ENCODE measurements around the gene SIRT3. TPM values are rescaled to one million over a fixed set of nuclear protein-coding genes. Genes with fewer than 3 reads are reported as not detected.
A peak's percentile ranks its signal among the peaks of the same experiment; 100 is the strongest.
"Not testable (repeated sequence)": the region's sequence is repeated elsewhere in the genome, so short reads cannot be mapped to it uniquely, and the experiment has no call there.

SIRT3 gene
- total RNA-seq, 1 experiment from 2014 or later = 37.5 TPM

- CTCF ChIA-PET; H3K27me3 ChIP-seq (ENCODE audit: control insufficient read depth, insufficient read depth, low read length); POLR2A ChIA-PET; H3K4me3 ChIP-seq (ENCODE audit: low read depth in 2 of 2, low read length in 2 of 2); H3K4me1 ChIP-seq (ENCODE audit: control insufficient read depth, insufficient read depth, low read length); BruUV-seq (replicated peaks); DNase-seq (ENCODE audit: low read depth, low spot score); H3K36me3 ChIP-seq (ENCODE audit: control insufficient read depth, insufficient read depth, low read length); H3K27ac ChIP-seq (ENCODE audit: low read length); in situ Hi-C loops (cut with HindIII; ENCODE audit: low pct_unique_long_range_greater_than_20kb, low sequenced_read_pairs); ATAC-seq; H3K9me3 ChIP-seq (ENCODE audit: control insufficient read depth, insufficient read depth, low read depth, low read length); intact Hi-C loops (cut with micrococcal nuclease; ENCODE audit: unreplicated experiment): not testable (repeated sequence)
Observed at GRCh38 chr11:192674-193128, 43.4 kb downstream of the SIRT3 start, which contains the start of gene SCGB1C1. Gene SCGB1C1 (plus strand): TSS chr11:193078. CDS start chr11:193100, 22 bp downstream.

DNA sequence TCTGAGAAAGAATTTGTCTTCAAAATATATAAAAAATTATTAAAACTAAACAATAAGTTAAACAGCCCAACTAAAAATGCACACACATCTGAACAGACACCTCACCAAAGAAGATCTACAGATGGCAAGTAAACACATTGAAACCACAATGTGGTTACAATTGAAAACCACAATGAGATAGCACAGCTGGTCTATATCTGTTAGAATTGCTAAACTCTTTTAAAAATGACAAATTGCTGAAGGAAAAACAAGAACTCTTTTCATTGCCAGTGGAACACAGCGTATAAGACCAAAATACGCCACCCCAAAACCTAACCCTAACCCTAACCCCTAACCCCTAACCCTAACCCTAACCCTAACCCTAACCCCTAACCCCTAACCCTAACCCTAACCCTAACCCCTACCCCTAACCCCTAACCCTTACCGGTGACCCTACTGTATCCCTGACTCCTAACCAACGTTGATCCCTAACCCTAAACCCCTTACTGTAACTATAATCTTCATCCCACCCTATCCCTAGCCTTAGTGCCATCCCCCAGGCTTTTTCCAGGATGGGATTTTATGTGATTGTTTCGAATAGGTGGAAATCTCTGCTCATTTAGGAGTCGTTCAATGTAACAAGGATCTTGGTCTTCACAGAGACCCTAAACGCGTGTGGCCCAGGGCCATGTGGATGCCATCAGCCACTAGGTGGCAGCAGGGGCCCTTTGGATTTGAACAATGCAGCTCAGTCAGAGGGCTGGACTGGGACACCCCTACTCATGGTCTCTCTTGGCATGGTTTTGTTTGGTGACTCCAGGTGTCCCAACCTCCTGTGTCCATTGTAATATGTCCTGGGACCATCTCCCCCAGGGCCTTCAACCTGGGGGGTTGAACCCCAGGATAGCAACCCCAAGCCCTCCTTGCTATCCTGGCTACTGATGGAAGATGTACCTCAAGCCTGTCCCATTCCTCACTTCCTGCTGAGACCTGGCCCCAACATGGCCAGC, 44.4 kb downstream of the SIRT3 start:
- H3K27me3 ChIP-seq (ENCODE audit: control insufficient read depth, insufficient read depth, low read length); in situ Hi-C loops (cut with HindIII; ENCODE audit: low pct_unique_long_range_greater_than_20kb, low sequenced_read_pairs); DNase-seq (ENCODE audit: low read depth, low spot score); H3K4me1 ChIP-seq (ENCODE audit: control insufficient read depth, insufficient read depth, low read length); BruUV-seq (replicated peaks); H3K9me3 ChIP-seq (ENCODE audit: control insufficient read depth, insufficient read depth, low read depth, low read length); CTCF ChIA-PET; H3K36me3 ChIP-seq (ENCODE audit: control insufficient read depth, insufficient read depth, low read length); POLR2A ChIA-PET; H3K4me3 ChIP-seq (ENCODE audit: low read depth in 2 of 2, low read length in 2 of 2); intact Hi-C loops (cut with micrococcal nuclease; ENCODE audit: unreplicated experiment); H3K27ac ChIP-seq (ENCODE audit: low read length): not testable (repeated sequence)
- peak; percentile 81 for ATAC-seq
- peak; percentile 81; the same call in 1 of the 2 replicates for TF ChIP-seq CTCF (IDR thresholded peaks at IDR 0.05)

GRCh38 chr11:190546-190945, 45.6 kb downstream of the SIRT3 start:
- H3K4me1 ChIP-seq (ENCODE audit: control insufficient read depth, insufficient read depth, low read length); in situ Hi-C loops (cut with HindIII; ENCODE audit: low pct_unique_long_range_greater_than_20kb, low sequenced_read_pairs); intact Hi-C loops (cut with micrococcal nuclease; ENCODE audit: unreplicated experiment); CTCF ChIA-PET; H3K27ac ChIP-seq (ENCODE audit: low read length); BruUV-seq (replicated peaks); ATAC-seq; H3K9me3 ChIP-seq (ENCODE audit: control insufficient read depth, insufficient read depth, low read depth, low read length); H3K36me3 ChIP-seq (ENCODE audit: control insufficient read depth, insufficient read depth, low read length); H3K4me3 ChIP-seq (ENCODE audit: low read depth in 2 of 2, low read length in 2 of 2); POLR2A ChIA-PET; H3K27me3 ChIP-seq (ENCODE audit: control insufficient read depth, insufficient read depth, low read length); DNase-seq (ENCODE audit: low read depth, low spot score): not testable (repeated sequence)

DNA sequence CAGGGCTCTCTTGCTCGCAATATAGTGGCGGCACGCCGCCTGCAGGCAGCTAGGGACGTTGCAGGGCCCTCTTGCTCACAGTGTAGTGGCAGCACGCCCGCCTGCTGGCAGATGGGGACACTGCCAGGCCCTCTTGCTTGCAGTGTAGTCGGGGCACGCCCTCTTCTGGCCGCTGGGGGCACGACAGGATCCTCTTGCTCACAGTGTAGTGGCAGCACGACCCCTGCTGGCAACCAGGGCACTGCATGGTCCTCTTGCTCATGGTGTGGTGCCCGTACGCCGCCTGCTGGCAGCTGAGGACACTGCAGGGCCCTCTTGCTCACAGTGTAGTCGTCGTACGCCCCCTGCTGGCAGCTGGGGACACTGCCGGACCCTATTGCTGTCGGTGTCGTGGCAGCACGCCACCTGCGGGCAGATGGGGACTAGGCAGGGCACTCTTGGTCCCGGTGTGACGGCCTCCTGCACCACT, 46.3 kb downstream of the SIRT3 start:
- BruUV-seq (replicated peaks); intact Hi-C loops (cut with micrococcal nuclease; ENCODE audit: unreplicated experiment); CTCF ChIA-PET; H3K4me3 ChIP-seq (ENCODE audit: low read depth in 2 of 2, low read length in 2 of 2); POLR2A ChIA-PET; DNase-seq (ENCODE audit: low read depth, low spot score); in situ Hi-C loops (cut with HindIII; ENCODE audit: low pct_unique_long_range_greater_than_20kb, low sequenced_read_pairs); H3K36me3 ChIP-seq (ENCODE audit: control insufficient read depth, insufficient read depth, low read length); H3K4me1 ChIP-seq (ENCODE audit: control insufficient read depth, insufficient read depth, low read length); H3K9me3 ChIP-seq (ENCODE audit: control insufficient read depth, insufficient read depth, low read depth, low read length); H3K27ac ChIP-seq (ENCODE audit: low read length); H3K27me3 ChIP-seq (ENCODE audit: control insufficient read depth, insufficient read depth, low read length): not testable (repeated sequence)
- peak; percentile 40; the same call in 1 of the 2 replicates for ATAC-seq

- BruUV-seq (replicated peaks); H3K36me3 ChIP-seq (ENCODE audit: control insufficient read depth, insufficient read depth, low read length); ATAC-seq; H3K4me3 ChIP-seq (ENCODE audit: low read depth in 2 of 2, low read length in 2 of 2); H3K4me1 ChIP-seq (ENCODE audit: control insufficient read depth, insufficient read depth, low read length); DNase-seq (ENCODE audit: low read depth, low spot score); CTCF ChIA-PET; intact Hi-C loops (cut with micrococcal nuclease; ENCODE audit: unreplicated experiment); H3K27ac ChIP-seq (ENCODE audit: low read length); H3K9me3 ChIP-seq (ENCODE audit: control insufficient read depth, insufficient read depth, low read depth, low read length); H3K27me3 ChIP-seq (ENCODE audit: control insufficient read depth, insufficient read depth, low read length); in situ Hi-C loops (cut with HindIII; ENCODE audit: low pct_unique_long_range_greater_than_20kb, low sequenced_read_pairs); POLR2A ChIA-PET: not testable (repeated sequence)
Observed at GRCh38 chr11:189200-189783, 46.9 kb downstream of the SIRT3 start.

DNA sequence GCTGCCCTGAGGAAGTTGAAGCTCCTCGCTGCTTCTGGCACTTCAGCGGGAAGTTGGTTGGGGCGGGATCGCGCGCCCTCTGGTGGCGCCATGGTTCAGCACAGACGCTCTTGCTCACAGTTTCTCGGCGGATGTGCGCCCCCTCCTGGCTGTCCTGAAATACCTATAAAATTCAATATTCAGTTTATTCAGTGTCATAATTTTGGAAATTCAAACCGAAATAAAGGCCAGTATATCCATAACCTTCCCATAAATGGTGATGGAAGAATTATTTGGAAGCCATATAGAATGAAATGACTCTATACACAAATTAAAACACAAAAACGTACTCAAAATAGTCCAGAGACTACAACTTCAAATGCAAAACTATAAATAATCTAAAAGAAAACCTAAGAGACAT, 55.9 kb downstream of the SIRT3 start:
- H3K4me3 ChIP-seq (ENCODE audit: low read depth in 2 of 2, low read length in 2 of 2); DNase-seq (ENCODE audit: low read depth, low spot score); in situ Hi-C loops (cut with HindIII; ENCODE audit: low pct_unique_long_range_greater_than_20kb, low sequenced_read_pairs); BruUV-seq (replicated peaks); intact Hi-C loops (cut with micrococcal nuclease; ENCODE audit: unreplicated experiment); H3K27ac ChIP-seq (ENCODE audit: low read length); ATAC-seq; H3K9me3 ChIP-seq (ENCODE audit: control insufficient read depth, insufficient read depth, low read depth, low read length); H3K27me3 ChIP-seq (ENCODE audit: control insufficient read depth, insufficient read depth, low read length); H3K36me3 ChIP-seq (ENCODE audit: control insufficient read depth, insufficient read depth, low read length); CTCF ChIA-PET; POLR2A ChIA-PET; H3K4me1 ChIP-seq (ENCODE audit: control insufficient read depth, insufficient read depth, low read length): not testable (repeated sequence)
